Heart right ventricle (tissue), 16 donors: ENCODE results near the gene ZNF821. TPM values are rescaled to one million over a fixed set of nuclear protein-coding genes. Genes with fewer than 3 reads are reported as not detected.
"Not testable (repeated sequence)": the region's sequence is repeated elsewhere in the genome, so short reads cannot be mapped to it uniquely, and the experiment has no call there.

Source experiments
- ATAC-seq, 8 donors: fragments of 200-7000 bp; cut with Tn5 transposase; one replicate each; pipeline ENCODE4 v1.9.1; 2020; ENCODE audit warnings: mild to moderate bottlenecking in 8 of 8, moderate library complexity in 8 of 8, moderate number of reproducible peaks in 1 of 8
- DNase-seq, 2 donors: peaks; one replicate each; pipeline ENCODE4 v3.0.0-alpha.2; 2020
- H3K27ac ChIP-seq, 10 donors: fragments of 200-600 bp; sonication (generic) in 2 of 10; one replicate each; pipeline versions ENCODE4 v1.5.0 to v1.8.0; 2020 to 2022; ENCODE audit warnings: mild to moderate bottlenecking in 3 of 10
- H3K27me3 ChIP-seq, 7 donors: fragments of 200-600 bp; one replicate each; pipeline ENCODE4 v1.8.0; 2021 to 2022; ENCODE audit warnings: mild to moderate bottlenecking in 2 of 7
- H3K36me3 ChIP-seq, 9 donors: fragments of 200-600 bp; sonication (generic) in 1 of 9; one replicate each; pipeline versions ENCODE4 v1.5.0 to v1.8.0; 2020 to 2022; ENCODE audit warnings: mild to moderate bottlenecking in 2 of 9
- H3K4me1 ChIP-seq, 9 donors: fragments of 200-600 bp; sonication (generic) in 1 of 9; one replicate each; pipeline versions ENCODE4 v1.5.0 to v1.8.0; 2020 to 2022; ENCODE audit warnings: mild to moderate bottlenecking in 4 of 9
- H3K4me3 ChIP-seq, 10 donors: fragments of 200-600 bp; sonication (generic) in 2 of 10; one replicate each; pipeline versions ENCODE4 v1.5.0 to v1.8.0; 2020 to 2022; ENCODE audit warnings: mild to moderate bottlenecking in 7 of 10, moderate library complexity in 2 of 10
- H3K9me3 ChIP-seq, 11 donors: fragments of 200-600 bp in 10 of 11; sonication (generic) in 2 of 11; one replicate each; pipeline versions ENCODE4 v1.5.0 to v1.8.0; 2013 to 2022; ENCODE audit warnings: mild to moderate bottlenecking in 2 of 11, control low read depth in 1 of 11, moderate library complexity in 1 of 11
- CTCF ChIP-seq, 9 donors: fragments of 200-600 bp; sonication (generic) in 2 of 9; IDR thresholded peaks; one replicate each; pipeline versions ENCODE4 v1.5.0 to v1.8.0; 2021 to 2022; ENCODE audit warnings: antibody characterized with exemption in 9 of 9, mild to moderate bottlenecking in 5 of 9, moderate library complexity in 1 of 9
- WGBS, 2 donors: extraction: QIAGEN DNeasy Blood & Tissue Kit; methylation state at CpG; one replicate each; pipeline ENCODE4 v1.1.7; 2013; ENCODE audit warnings: inconsistent platforms in 1 of 2; 5-methylcytosine and 5-hydroxymethylcytosine counted together
- intact Hi-C, 10 donors: fragments of 100-400 bp; cut with DNase I; formaldehyde crosslinking; loops; one replicate each; pipeline versions ENCODE4 v1.11.1 to v1.14.2; 2022
- polyA plus RNA-seq, 2 donors: library from polyadenylated mRNA; stranded (reverse); fragments of 200-250 nt; gene quantifications; one replicate each; pipeline ENCODE4 v1.2.3, GENCODE V29; 2013
- total RNA-seq, 10 donors: library from RNA; stranded (reverse); fragmentation: NEBNext Ultra II Directional in 3 of 10; extraction: Animal tissue kit (Norgen Biotek cat#: 25700) in 3 of 10; gene quantifications; one replicate each; pipeline versions ENCODE4 v1.2.1 to v1.2.4, GENCODE V29; 2021 to 2023
- donor health status: Arrhythmogenic right ventricular cardiomyopathy.
- donor health status: ischemic (EF 13 %, LVEDD 7.1; RV severe dilation, severe dysfunction).
- donor health status: healthy with polysubstance abuse.
- donor health status: DM: no; HTN: yes; CAD: no.
- donor health status: DM: no; HTN: no; CAD: no.
- donor health status: ischemic (EF 25% LVEDD 6.9; RV normal size, moderate dysfunction).
- donor health status: ischemic (EF 25% LVEDD 5.7; RV mildly dilated, moderate dysfunction).
- donor health status: healthy.
- donor health status: DM: yes; HTN: yes; CAD: no.
- donor health status: Ischemic cardiomyopathy.
- donor health status: ischemic (EF 35%, LVEDD 5.7; RV mildly dilated, moderate dysfunction).
- donor health status: nonischemic (EF 11% LVEDD 7.7; RV severe dilation, severe dysfunction).
- donor health status: DM: yes; HTN: yes; CAD: no.
- donor health status: PGD.
- donor health status: ischemic (EF 29% LVEDD 5.4; RV normal size, mild dysfunction).
- donor health status: nonischemic (EF 23%, LVEDD 6.1; RV moderate dilation, normal function).

ZNF821 gene
- total and polyA plus RNA-seq, 12 donors = 2.2 to 7.8 (median 3.6) TPM

GRCh38 chr16:71914802-71915201 lies 30.8 kb upstream of the ZNF821 start:
- intact Hi-C loops = no loop called here
- Histone ChIP-seq H3K36me3 (peaks cover 0 to 63% (median 23%) of the 10 kb centered on the region in 9 donors), H3K27me3 (no peaks in the 10 kb centered on the region), H3K9me3 (peaks cover 0 to 4% (median 0%) of the 10 kb centered on the region in 11 donors), H3K4me1 (peaks cover 8 to 90% (median 52%) of the 10 kb centered on the region in 9 donors), H3K27ac (peak overlapping the region in 1 of 10 donors; percentile 28), H3K4me3 (no peak overlapping the region)
- DNase-seq = no peak
- TF ChIP-seq CTCF (IDR thresholded peaks at IDR 0.05) = no peak
- 58 to 66% methylated on average over 2 of the region's 2 CpGs for WGBS, 2 donors
- no peak for ATAC-seq

- H3K27ac ChIP-seq = no peak overlapping the region
- intact Hi-C loops = no loop called here
- no peak for ATAC-seq
- H3K36me3 ChIP-seq = peaks cover 0 to 54% (median 18%) of the 10 kb centered on the region in 9 donors
- H3K4me3 ChIP-seq = no peak overlapping the region
- no peaks in the 10 kb centered on the region for H3K9me3 ChIP-seq
- no peaks in the 10 kb centered on the region for H3K27me3 ChIP-seq
- DNase-seq = no peak
- peaks cover 9 to 90% (median 67%) of the 10 kb centered on the region in 9 donors for H3K4me1 ChIP-seq
- 88 to 91% methylated on average over 6 of the region's 6 CpGs for WGBS, 2 donors
- no peak for TF ChIP-seq CTCF (IDR thresholded peaks at IDR 0.05)
These were observed 28.7 kb upstream of the ZNF821 start for GRCh38 chr16:71912534-71913275.

- Histone ChIP-seq H3K4me3 (no peak overlapping the region), H3K27ac (no peak overlapping the region), H3K27me3 (no peaks in the 10 kb centered on the region), H3K36me3 (peaks cover 0 to 38% (median 5%) of the 10 kb centered on the region in 9 donors), H3K4me1 (peaks cover 9 to 92% (median 54%) of the 10 kb centered on the region in 9 donors), H3K9me3 (peaks cover 0 to 9% (median 0%) of the 10 kb centered on the region in 11 donors)
- intact Hi-C loops = loop anchor here in 1 of 10 donors (2.0 kb wide), 1 partner anchor 26 kb away; no protein-coding TSS in a partner anchor
- 85 to 90% methylated on average over 7 of the region's 7 CpGs for WGBS, 2 donors
- no peak for ATAC-seq
- no peak for TF ChIP-seq CTCF (IDR thresholded peaks at IDR 0.05)
- no peak for DNase-seq
These were observed 27.1 kb upstream of the ZNF821 start for GRCh38 chr16:71911121-71911520.

GRCh38 chr16:71905765-71906164 lies 21.8 kb upstream of the ZNF821 start:
- intact Hi-C loops, H3K27ac ChIP-seq, H3K9me3 ChIP-seq, ATAC-seq, H3K27me3 ChIP-seq, DNase-seq, H3K4me3 ChIP-seq: not testable (repeated sequence)
- WGBS, 2 donors = 75 to 77% methylated on average over 6 of the region's 6 CpGs
- Histone ChIP-seq H3K36me3 (peaks cover 0 to 18% (median 0%) of the 10 kb centered on the region in 9 donors), H3K4me1 (peaks cover 4 to 100% (median 55%) of the 10 kb centered on the region in 9 donors)

- H3K9me3 ChIP-seq = peaks cover 0 to 9% (median 0%) of the 10 kb centered on the region in 11 donors
- intact Hi-C loops = no loop called here
- no peak for DNase-seq
- H3K4me1 ChIP-seq = peaks cover 0 to 100% (median 63%) of the 10 kb centered on the region in 9 donors
- no peaks in the 10 kb centered on the region for H3K27me3 ChIP-seq
- no peak overlapping the region for H3K4me3 ChIP-seq
- TF ChIP-seq CTCF (IDR thresholded peaks at IDR 0.05) = no peak
- no peak overlapping the region for H3K27ac ChIP-seq
- 81 to 87% methylated on average over 9 of the region's 9 CpGs for WGBS, 2 donors
- peaks cover 0 to 13% (median 0%) of the 10 kb centered on the region in 9 donors for H3K36me3 ChIP-seq
- no peak for ATAC-seq
These were observed 20.3 kb upstream of the ZNF821 start for GRCh38 chr16:71904239-71904638.
